Upper lobe of left lung (tissue), 6 donors: Measurements from ENCODE around the gene C19orf85. TPM values are rescaled to one million over a fixed set of nuclear protein-coding genes. Genes with fewer than 3 reads are reported as not detected.

Experiments
- ATAC-seq, 2 donors: fragments of 200-7000 bp; cut with Tn5 transposase; one replicate each; pipeline ENCODE4 v1.9.1; 2022; ENCODE audit warnings: mild to moderate bottlenecking in 2 of 2, moderate library complexity in 2 of 2; ENCODE audit not compliant: low FRiP score in 2 of 2
- DNase-seq, 2 donors: peaks; one replicate each; pipeline ENCODE4 v3.0.0-alpha.2; 2019 to 2020
- H3K27ac ChIP-seq, 4 donors: fragments of 200-600 bp; sonication (generic); one replicate each; pipeline ENCODE4 v1.5.1; 2016 to 2019
- H3K27me3 ChIP-seq, 4 donors: fragments of 200-600 bp; sonication (generic); one replicate each; pipeline ENCODE4 v1.5.1; 2017 to 2019
- H3K36me3 ChIP-seq, 4 donors: fragments of 200-600 bp; sonication (generic); one replicate each; pipeline ENCODE4 v1.5.1; 2016 to 2019
- H3K4me1 ChIP-seq, 4 donors: fragments of 200-600 bp; sonication (generic); one replicate each; pipeline ENCODE4 v1.5.1; 2018 to 2019
- H3K4me3 ChIP-seq, 4 donors: fragments of 200-600 bp; sonication (generic); one replicate each; pipeline ENCODE4 v1.5.1; 2017 to 2019; ENCODE audit warnings: mild to moderate bottlenecking in 2 of 4, moderate library complexity in 1 of 4
- H3K9me3 ChIP-seq, 4 donors: fragments of 200-600 bp; sonication (generic); one replicate each; pipeline ENCODE4 v1.5.1; 2018 to 2019
- CTCF ChIP-seq, 6 experiments: fragments of 450-650 bp in 4 of 6; fragments of 200-600 bp in 2 of 6; sonication (generic) in 2 of 6; IDR thresholded peaks; one replicate each; pipeline ENCODE4 v1.5.1; 2016 to 2019; ENCODE audit warnings: antibody characterized with exemption in 6 of 6
- EP300 ChIP-seq, 4 donors: sonication (generic); formaldehyde crosslinking; IDR thresholded peaks; one replicate each; pipeline ENCODE4 v1.5.1; 2017; ENCODE audit warnings: antibody characterized with exemption in 4 of 4, control low read depth in 2 of 4
- POLR2A ChIP-seq, 4 donors: fragments of 450-650 bp; IDR thresholded peaks; one replicate each; pipeline ENCODE4 v1.5.1; 2016 to 2017; ENCODE audit warnings: antibody characterized with exemption in 4 of 4, mild to moderate bottlenecking in 2 of 4
- POLR2AphosphoS5 ChIP-seq, 2 donors: sonication (generic); formaldehyde crosslinking; IDR thresholded peaks; one replicate each; pipeline ENCODE4 v1.5.1; 2017; ENCODE audit warnings: antibody characterized with exemption in 2 of 2
- WGBS, 2 donors: methylation state at CpG; one replicate each; pipeline ENCODE4 v1.1.5; 2017 to 2018; 5-methylcytosine and 5-hydroxymethylcytosine counted together
- total RNA-seq, 6 donors: library from RNA; depleted of rRNA in 4 of 6; stranded (reverse); fragments of >200 nt in 4 of 6; gene quantifications; one replicate each; pipeline versions ENCODE4 v1.1.0 to v1.2.1, GENCODE V29; 2016 to 2021
- donor health status: DM: no; HTN: no; CAD: no; lungs with moderate emphysema.
- donor health status: DM: no; HTN: yes; CAD: no; lungs with severe emphysema.

Gene C19orf85
- total RNA-seq, 6 donors from 2014 or later, result not detected

GRCh38 chr19:55491546-55492360 is 27.2 kb upstream of the C19orf85 start:
- H3K36me3 ChIP-seq, result no peaks in the 10 kb centered on the region
- peaks cover 0 to 7% (median 0%) of the 10 kb centered on the region in 4 donors for H3K27me3 ChIP-seq
- peak in 1 of 2 donors; percentile 67 for DNase-seq
- H3K4me1 ChIP-seq, result peaks cover 8 to 21% (median 15%) of the 10 kb centered on the region in 4 donors
- WGBS, 2 donors, result 58 to 81% methylated on average over 14 to 24 of the region's 24 CpGs
- TF ChIP-seq CTCF (IDR thresholded peaks at IDR 0.05) (no peak), POLR2A (IDR thresholded peaks at IDR 0.05) (no peak)
- H3K27ac ChIP-seq, result no peak overlapping the region
- H3K4me3 ChIP-seq, result no peak overlapping the region
- H3K9me3 ChIP-seq, result no peaks in the 10 kb centered on the region
- no peak for ATAC-seq

- Histone ChIP-seq H3K36me3 (no peaks in the 10 kb centered on the region), H3K27ac (no peak overlapping the region), H3K27me3 (peaks cover 0 to 7% (median 0%) of the 10 kb centered on the region in 4 donors), H3K9me3 (no peaks in the 10 kb centered on the region), H3K4me1 (peaks cover 17 to 31% (median 25%) of the 10 kb centered on the region in 4 donors), H3K4me3 (no peak overlapping the region)
- DNase-seq (peak in 1 of 2 donors; percentile 83), ATAC-seq (no peak)
- WGBS, 2 donors, result 83 to 88% methylated on average over 23 to 48 of the region's 52 CpGs
- TF ChIP-seq POLR2AphosphoS5 (IDR thresholded peaks at IDR 0.05) (no peak), EP300 (IDR thresholded peaks at IDR 0.05) (no peak), POLR2A (IDR thresholded peaks at IDR 0.05) (no peak), CTCF (IDR thresholded peaks at IDR 0.05) (no peak)
These were observed 26.2 kb upstream of the C19orf85 start for GRCh38 chr19:55490478-55491432.

- Histone ChIP-seq H3K9me3 (no peaks in the 10 kb centered on the region), H3K4me3 (no peak overlapping the region), H3K27ac (peak overlapping the region in 1 of 4 donors; percentile 50), H3K4me1 (peaks cover 26 to 39% (median 33%) of the 10 kb centered on the region in 4 donors), H3K36me3 (no peaks in the 10 kb centered on the region), H3K27me3 (peaks cover 0 to 7% (median 0%) of the 10 kb centered on the region in 4 donors)
- ATAC-seq (no peak), DNase-seq (no peak)
- WGBS, 2 donors, result 70 to 80% methylated on average over 2 to 12 of the region's 21 CpGs
- TF ChIP-seq CTCF (IDR thresholded peaks at IDR 0.05), result no peak
- TF ChIP-seq EP300 (IDR thresholded peaks at IDR 0.05), result no peak
- TF ChIP-seq POLR2AphosphoS5 (IDR thresholded peaks at IDR 0.05), result no peak
- TF ChIP-seq POLR2A (IDR thresholded peaks at IDR 0.05), result no peak
These were observed 25.3 kb upstream of the C19orf85 start for GRCh38 chr19:55489711-55490477.

- Histone ChIP-seq H3K4me1 (peaks cover 33 to 47% (median 40%) of the 10 kb centered on the region in 4 donors), H3K4me3 (peak overlapping the region in 1 of 4 donors; percentile 9), H3K36me3 (no peaks in the 10 kb centered on the region), H3K27me3 (peaks cover 0 to 7% (median 0%) of the 10 kb centered on the region in 4 donors), H3K9me3 (no peaks in the 10 kb centered on the region), H3K27ac (peak overlapping the region in 2 of 4 donors; percentile 50 to 88)
- ATAC-seq, result no peak
- 0 to 86% methylated on average over 1 to 13 of the region's 36 CpGs for WGBS, 2 donors
- TF ChIP-seq EP300 (IDR thresholded peaks at IDR 0.05), result no peak
- no peak for TF ChIP-seq POLR2A (IDR thresholded peaks at IDR 0.05)
- TF ChIP-seq POLR2AphosphoS5 (IDR thresholded peaks at IDR 0.05), result no peak
- no peak for TF ChIP-seq CTCF (IDR thresholded peaks at IDR 0.05)
- peak in 1 of 2 donors; percentile 82 for DNase-seq
These were observed 24.6 kb upstream of the C19orf85 start for GRCh38 chr19:55488986-55489710.
